ENCODE results near the gene FHL2.

DNA sequence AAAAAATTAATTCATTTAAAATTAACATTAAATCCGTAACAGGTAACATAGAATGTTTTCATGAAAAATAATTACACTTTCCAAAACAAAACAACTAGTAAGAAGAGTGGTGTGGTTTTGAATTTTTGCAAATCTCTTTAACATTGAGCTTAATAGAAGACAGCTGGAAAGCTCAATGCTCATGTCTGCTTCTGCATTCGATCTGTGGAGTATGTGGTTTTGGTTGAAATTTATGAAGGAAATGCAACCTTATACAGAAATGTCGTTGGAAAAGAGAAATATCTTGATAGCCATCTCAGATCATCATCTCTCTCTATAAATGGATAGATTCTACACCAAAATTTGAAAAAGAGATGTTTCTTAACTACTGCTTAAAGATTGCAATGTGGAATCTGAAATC is 17.3 kb upstream of the FHL2 start:
- TF ChIP-seq GATA3 (IDR thresholded peaks at IDR 0.05; ENCODE audit: low read depth, low read length): no peak
- TF ChIP-seq GATA2 (IDR thresholded peaks at IDR 0.05; ENCODE audit: low read depth, low read length): no peak

All from SH-SY5Y (cell line).